Activated T-helper 9 cell treated with anti-CD3 and anti-CD28 coated beads, Interleukin-2, amount 50 U/mL, for 16 hours (primary cell): Measurements from ENCODE around the gene XPO6.

Experiments used
- DNase-seq: peaks from one replicate; pipeline ENCODE4 v3.0.0-alpha.2; 2020; ENCODE audit warnings: low read depth

XPO6 gene

GRCh38 chr16:28062261-28062846 is 149.4 kb downstream of the XPO6 start:
- no peak for DNase-seq

DNA sequence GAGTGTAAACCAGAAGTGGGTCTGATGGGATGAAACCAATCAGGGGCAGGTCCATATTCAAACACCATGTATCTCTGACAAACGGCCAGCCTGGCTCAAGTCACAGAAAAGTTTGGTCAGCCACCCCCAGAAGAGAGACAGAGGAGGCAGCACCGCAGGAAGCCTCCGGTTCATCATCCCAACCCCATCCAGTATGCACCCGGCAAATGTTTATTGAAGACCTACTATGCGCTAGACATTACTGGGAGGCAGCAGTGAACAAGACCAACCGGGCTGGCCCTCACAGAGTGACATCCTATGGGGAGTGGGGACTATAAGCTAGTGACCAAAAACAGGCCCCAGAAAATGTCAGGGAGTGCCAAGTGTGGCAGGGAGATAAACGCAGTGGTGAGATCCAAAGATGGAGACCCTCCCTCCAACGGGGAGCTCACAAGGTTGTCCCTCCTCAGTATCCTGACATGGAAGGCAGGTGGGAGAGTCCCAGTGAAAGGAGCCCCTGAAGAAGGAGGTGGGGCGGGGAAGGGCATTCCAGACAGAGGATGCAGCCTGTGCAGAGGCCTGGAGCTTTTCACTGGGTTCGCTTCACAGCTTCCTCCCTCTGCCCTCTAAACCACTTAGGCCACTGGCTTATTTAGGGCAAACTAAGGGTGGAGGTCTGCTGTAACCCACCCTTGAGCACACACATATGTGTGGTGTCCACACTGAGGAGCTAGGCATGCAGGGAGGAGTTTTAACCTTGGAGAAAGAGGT is 150.2 kb downstream of the XPO6 start:
- DNase-seq: no peak

DNA sequence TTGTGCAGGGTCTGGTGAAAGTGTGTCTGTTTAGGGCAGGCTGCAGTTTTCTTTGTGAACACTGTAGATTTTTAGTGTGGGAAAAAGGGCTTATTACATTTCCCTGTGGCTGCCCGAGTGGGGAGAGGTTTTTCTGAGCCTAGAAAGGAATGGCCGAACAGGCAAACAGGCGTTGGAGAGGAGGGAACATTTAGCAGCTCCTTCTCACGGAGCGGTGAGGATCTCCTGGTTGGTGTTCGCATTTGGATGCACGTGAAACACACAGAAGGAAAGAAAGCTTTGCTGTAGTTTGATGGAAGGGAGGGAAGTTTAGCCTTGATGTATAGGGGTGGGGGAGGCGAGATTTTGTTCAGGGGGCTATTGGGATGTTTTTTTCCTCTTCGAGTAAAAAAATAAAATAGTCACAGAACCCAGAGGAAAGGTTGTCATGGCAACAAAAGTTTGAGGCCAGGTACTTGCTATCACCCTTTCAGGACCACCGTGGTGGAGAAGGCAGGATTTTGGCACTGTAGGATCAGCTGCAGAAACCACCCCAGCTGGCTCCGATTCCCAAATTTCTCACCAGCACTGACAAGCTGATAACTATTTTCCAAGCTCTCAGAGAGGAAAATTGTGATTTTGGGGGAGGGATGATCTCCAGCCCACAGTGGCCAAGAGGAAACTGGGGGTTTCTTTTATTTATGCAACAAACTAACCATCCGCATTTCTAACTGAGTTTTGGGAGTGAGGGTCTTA is 151.8 kb downstream of the XPO6 start:
- DNase-seq: no peak

GRCh38 chr16:28058839-28059589 is 152.8 kb downstream of the XPO6 start:
- no peak for DNase-seq

- DNase-seq: no peak
Measured at GRCh38 chr16:28057949-28058348, 153.8 kb downstream of the XPO6 start.

DNA sequence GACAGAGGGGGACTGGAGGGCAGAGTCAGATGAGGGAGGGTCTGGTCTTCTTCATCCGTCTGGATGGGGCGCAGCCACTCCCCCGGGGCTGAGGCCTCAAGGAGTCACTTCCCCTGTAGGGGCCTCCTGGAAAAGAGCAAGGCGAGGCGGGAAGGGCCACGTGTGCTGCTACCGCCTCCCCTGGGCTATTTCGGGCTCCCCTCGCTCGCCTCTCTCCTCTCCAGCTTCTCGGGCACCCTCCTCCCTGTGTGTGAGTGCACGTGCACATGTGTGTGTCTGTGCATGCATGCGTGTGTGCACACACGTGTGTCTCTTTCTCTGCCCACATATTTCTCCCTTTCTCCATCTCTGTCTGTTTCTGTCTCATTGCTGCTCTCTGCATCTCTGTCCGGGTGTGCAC is 158.3 kb downstream of the XPO6 start:
- no peak for DNase-seq

GRCh38 chr16:28052274-28053128 is 159.3 kb downstream of the XPO6 start:
- no peak for DNase-seq

GRCh38 chr16:28051486-28051885 is 160.3 kb downstream of the XPO6 start:
- DNase-seq: no peak
